Endodermal cell (in vitro differentiated cells): ENCODE results near the gene C7orf25. TPM values are rescaled to one million over a fixed set of nuclear protein-coding genes. Genes with fewer than 3 reads are reported as not detected.

Source experiments
- DNase-seq: peaks from one replicate; pipeline ENCODE4 v3.0.0-alpha.2; 2017
- H3K27ac ChIP-seq: 2 replicates; pipeline ENCODE4 v1.5.1; 2013; ENCODE audit warnings: mild to moderate bottlenecking, low read depth, low read length, moderate library complexity
- H3K27me3 ChIP-seq: 2 replicates; pipeline ENCODE4 v1.6.1; 2013; ENCODE audit warnings: mild to moderate bottlenecking, low read length, moderate library complexity; ENCODE audit not compliant: insufficient read depth, control insufficient read depth, poor library complexity, severe bottlenecking
- H3K36me3 ChIP-seq: 2 replicates; pipeline ENCODE4 v1.7.0; 2013; ENCODE audit warnings: mild to moderate bottlenecking, low read length, moderate library complexity; ENCODE audit not compliant: control insufficient read depth, insufficient read depth
- H3K4me1 ChIP-seq: one replicate; pipeline ENCODE4 v1.7.0; 2013; ENCODE audit warnings: low read length; ENCODE audit not compliant: control insufficient read depth, insufficient read depth
- H3K4me3 ChIP-seq: 2 replicates; pipeline ENCODE4 v1.5.1; 2013; ENCODE audit warnings: mild to moderate bottlenecking, low read length, moderate library complexity
- H3K9ac ChIP-seq: 2 replicates; pipeline ENCODE4 v1.6.1; 2013; ENCODE audit warnings: mild to moderate bottlenecking, low read length, moderate library complexity; ENCODE audit not compliant: poor library complexity, severe bottlenecking; ENCODE audit errors: extremely low read depth
- H3K9me3 ChIP-seq: 2 replicates; pipeline ENCODE4 v1.6.1; 2013; ENCODE audit warnings: mild to moderate bottlenecking, low read length, moderate library complexity; ENCODE audit not compliant: control insufficient read depth
- H3K27ac Mint-ChIP-seq: 2 replicates; pipeline ENCODE4 v1.8.0; 2020; ENCODE audit warnings: mixed read lengths
- H3K27me3 Mint-ChIP-seq: 2 replicates; pipeline ENCODE4 v1.8.0; 2021; ENCODE audit warnings: mild to moderate bottlenecking, mixed read lengths; ENCODE audit not compliant: insufficient read depth
- H3K36me3 Mint-ChIP-seq: 2 replicates; pipeline ENCODE4 v1.8.0; 2020; ENCODE audit warnings: low read depth, mixed read lengths
- H3K4me1 Mint-ChIP-seq: 2 replicates; pipeline ENCODE4 v1.8.0; 2020; ENCODE audit warnings: mixed read lengths
- H3K4me3 Mint-ChIP-seq: 2 replicates; pipeline ENCODE4 v1.8.0; 2020; ENCODE audit warnings: mild to moderate bottlenecking, moderate library complexity, mixed read lengths
- H3K9me3 Mint-ChIP-seq: 2 replicates; pipeline ENCODE4 v1.8.0; 2020; ENCODE audit warnings: mild to moderate bottlenecking, mixed read lengths
- CTCF ChIP-seq: fragments of 200-600 bp; sonication (generic); conservative IDR thresholded peaks from 2 replicates; pipeline ENCODE4 v1.5.0; 2021; ENCODE audit warnings: antibody characterized with exemption, mild to moderate bottlenecking
- WGBS, 2 experiments: methylation state at CpG; one replicate each; pipeline versions ENCODE4 v1.1.5 to v1.1.7; 2013; ENCODE audit warnings: missing lambda C conversion rate in 2 of 2, mixed read lengths in 1 of 2; ENCODE audit not compliant: insufficient coverage in 1 of 2, insufficient read length in 1 of 2; 5-methylcytosine and 5-hydroxymethylcytosine counted together
- long read RNA-seq, 4 experiments: library from polyadenylated mRNA in 2 of 4; library from RNA in 1 of 4; library from capped mRNA in 1 of 4; stranded (forward) in 3 of 4; unstranded in 1 of 4; transcript quantifications; one replicate each; pipeline ENCODE4 v2.0.0, GENCODE V29; 2020 to 2021; ENCODE audit warnings: inconsistent platforms in 1 of 4
- polyA plus RNA-seq, 2 experiments: library from polyadenylated mRNA; stranded (reverse); fragments of 50-300 nt; gene quantifications; one replicate each; pipeline ENCODE4 v1.2.3, GENCODE V29; 2013
- total RNA-seq, 2 donors: library from RNA; stranded (reverse); fragmentation: NEBNext Ultra II Directional in 1 of 2; extraction: Animal tissue kit (Norgen Biotek cat#: 25700) in 1 of 2; gene quantifications; 2 replicates in 1 of 2; 3 replicates in 1 of 2; pipeline ENCODE4 v1.2.1, GENCODE V29; 2021

Gene C7orf25
- 1 to 10 TPM; 3.2 to 4.8 TPM for total RNA-seq
- polyA plus RNA-seq (2013, experiment 1 of 2): 2.5 TPM
- 3.2 TPM for polyA plus RNA-seq (2013, experiment 2 of 2)
- long read RNA-seq, experiment 1, partial matches to known transcripts: 0 of 3 reads
- long read RNA-seq, experiment 1, other reads (novel, unspliced or antisense): 2 of 3 reads
- long read RNA-seq, experiment 2, transcript C7orf25-201 (2 exons, 2,451 nt): major isoform, 14 of 16 reads
- long read RNA-seq, experiment 2, partial matches to known transcripts: 0 of 16 reads
- long read RNA-seq, experiment 2, other reads (novel, unspliced or antisense): 0 of 16 reads
- long read RNA-seq, experiment 3, transcript C7orf25-201 (2 exons, 2,451 nt): major isoform, 38 of 44 reads
- long read RNA-seq, experiment 3, partial matches to known transcripts: 5 of 44 reads
- long read RNA-seq, experiment 3, other reads (novel, unspliced or antisense): 0 of 44 reads
- long read RNA-seq, experiment 4, transcript C7orf25-201 (2 exons, 2,451 nt): major isoform, 19 of 19 reads
- long read RNA-seq, experiment 4, partial matches to known transcripts: 0 of 19 reads
- long read RNA-seq, experiment 4, other reads (novel, unspliced or antisense): 0 of 19 reads

GRCh38 chr7:42911454-42912447 lies at the start of gene C7orf25:
TSS of gene C7orf25 (minus strand) at chr7:42912070. CDS start at chr7:42910900, 1,170 bp downstream.
- H3K4me1 Mint-ChIP-seq: peaks cover 37% of the 10 kb centered on the region
- DNase-seq: peak; percentile 99
- peaks cover 3% of the 10 kb centered on the region for H3K4me1 ChIP-seq
- no peaks in the 10 kb centered on the region for H3K9me3 ChIP-seq
- WGBS, 2 experiments: 0 to 1% methylated on average over 18 to 95 of the region's 95 CpGs
- H3K9me3 Mint-ChIP-seq: no peaks in the 10 kb centered on the region
- H3K4me3 ChIP-seq: peak within 1 kb of the TSS; percentile 94
- peaks cover 34% of the 10 kb centered on the region for H3K36me3 ChIP-seq
- peaks cover 36% of the 10 kb centered on the region for H3K36me3 Mint-ChIP-seq
- peak within 1 kb of the TSS; percentile 77 for H3K9ac ChIP-seq
- H3K27ac ChIP-seq: peak within 1 kb of the TSS; percentile 74
- no peaks in the 10 kb centered on the region for H3K27me3 ChIP-seq
- no peak for TF ChIP-seq CTCF
- no peaks in the 10 kb centered on the region for H3K27me3 Mint-ChIP-seq
- H3K4me3 Mint-ChIP-seq: peak within 1 kb of the TSS; percentile 81
- peak within 1 kb of the TSS; percentile 95 for H3K27ac Mint-ChIP-seq

- 83% methylated on average over 2 of the region's 2 CpGs; no CpG with 5 or more reads in 1 of the 2 experiments for WGBS, 2 experiments
- H3K36me3 Mint-ChIP-seq: peaks cover 25% of the 10 kb centered on the region
- peaks cover 27% of the 10 kb centered on the region for H3K4me1 Mint-ChIP-seq
- peak overlapping the region; percentile 72 for H3K4me3 ChIP-seq
- no peak for DNase-seq
- H3K27ac Mint-ChIP-seq: no peak overlapping the region
- no peak for TF ChIP-seq CTCF
- peaks cover 57% of the 10 kb centered on the region for H3K9me3 Mint-ChIP-seq
- H3K27me3 Mint-ChIP-seq: no peaks in the 10 kb centered on the region
- H3K9me3 ChIP-seq: peaks cover 62% of the 10 kb centered on the region
- no peak overlapping the region for H3K4me3 Mint-ChIP-seq
- no peaks in the 10 kb centered on the region for H3K36me3 ChIP-seq
- H3K27ac ChIP-seq: no peak overlapping the region
- H3K4me1 ChIP-seq: peaks cover 13% of the 10 kb centered on the region
- H3K9ac ChIP-seq: no peak overlapping the region
- no peaks in the 10 kb centered on the region for H3K27me3 ChIP-seq
These were observed 49.3 kb upstream of the C7orf25 start for GRCh38 chr7:42961170-42961569.

- DNase-seq: no peak
- Histone ChIP-seq H3K9ac (no peak overlapping the region), H3K4me3 (peak overlapping the region; percentile 72), H3K27me3 (no peaks in the 10 kb centered on the region), H3K27ac (no peak overlapping the region), H3K36me3 (no peaks in the 10 kb centered on the region), H3K9me3 (peaks cover 66% of the 10 kb centered on the region), H3K4me1 (peaks cover 13% of the 10 kb centered on the region)
- Mint-ChIP-seq H3K27me3 (no peaks in the 10 kb centered on the region), H3K4me1 (peaks cover 27% of the 10 kb centered on the region), H3K36me3 (peaks cover 25% of the 10 kb centered on the region), H3K9me3 (peaks cover 61% of the 10 kb centered on the region), H3K27ac (no peak overlapping the region), H3K4me3 (no peak overlapping the region)
- 71 to 86% methylated on average over 1 to 2 of the region's 2 CpGs for WGBS, 2 experiments
- TF ChIP-seq CTCF: no peak
These were observed 48.9 kb upstream of the C7orf25 start for GRCh38 chr7:42960762-42961161.
